AG09309 (cell line): ENCODE measurements around the gene ITPK1.

Experiments used
- DNase-seq: peaks from one replicate; pipeline ENCODE4 v3.0.0-alpha.2; 2010; ENCODE audit warnings: low read depth
- H3K4me3 ChIP-seq: 2 replicates; pipeline ENCODE4 v1.5.1; 2011; ENCODE audit warnings: mild to moderate bottlenecking, low read depth, low read length, moderate library complexity; ENCODE audit not compliant: control insufficient read depth
- TF ChIP-seq, protein P1 (sequence below): IDR thresholded peaks from 2 replicates; pipeline ENCODE4 v1.5.1; 2011; ENCODE audit warnings: mild to moderate bottlenecking, low read depth, low read length, inconsistent platforms; ENCODE audit not compliant: insufficient read depth, control insufficient read depth; ENCODE audit errors: missing control alignments

Gene ITPK1

DNA sequence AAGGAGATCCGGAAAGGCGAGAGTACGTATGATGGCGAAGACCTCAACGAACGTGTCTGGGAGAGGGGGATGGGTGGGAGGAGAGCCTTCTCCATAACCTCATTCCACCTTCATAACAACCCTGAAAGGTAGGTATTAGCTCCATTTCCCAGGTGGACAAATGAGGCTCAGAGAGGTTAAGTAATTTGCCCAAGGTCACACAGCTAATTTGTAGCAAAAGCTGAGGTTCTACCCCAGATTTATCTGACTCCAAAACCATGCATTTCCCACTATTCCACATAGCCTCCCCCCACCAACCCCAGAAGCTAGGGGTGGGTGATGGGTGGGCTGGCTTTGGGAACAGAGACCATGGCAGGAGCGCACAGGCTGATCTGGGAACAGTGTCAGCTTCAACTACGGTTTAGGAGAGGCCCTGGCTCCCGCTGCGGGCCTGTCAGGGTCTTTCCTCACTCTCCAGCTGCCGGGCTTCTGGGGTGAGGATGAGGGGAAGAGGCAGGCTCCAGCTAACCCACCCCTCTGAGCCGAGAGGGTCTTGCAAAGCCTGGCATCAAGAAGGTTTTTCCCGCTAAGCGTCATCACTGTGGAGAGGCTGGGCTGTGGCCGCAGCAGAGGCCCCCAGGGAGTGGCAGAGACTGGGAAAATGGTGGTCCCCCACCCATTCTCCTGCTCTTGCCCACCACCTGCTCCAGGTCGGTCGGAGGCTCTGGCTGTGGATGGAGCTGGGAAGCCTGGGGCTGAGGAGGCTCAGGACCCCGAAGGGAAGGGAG lies 183.9 kb downstream of the ITPK1 start:
- DNase-seq: no peak
- no peak overlapping the region for H3K4me3 ChIP-seq
- TF ChIP-seq, protein P1, sequence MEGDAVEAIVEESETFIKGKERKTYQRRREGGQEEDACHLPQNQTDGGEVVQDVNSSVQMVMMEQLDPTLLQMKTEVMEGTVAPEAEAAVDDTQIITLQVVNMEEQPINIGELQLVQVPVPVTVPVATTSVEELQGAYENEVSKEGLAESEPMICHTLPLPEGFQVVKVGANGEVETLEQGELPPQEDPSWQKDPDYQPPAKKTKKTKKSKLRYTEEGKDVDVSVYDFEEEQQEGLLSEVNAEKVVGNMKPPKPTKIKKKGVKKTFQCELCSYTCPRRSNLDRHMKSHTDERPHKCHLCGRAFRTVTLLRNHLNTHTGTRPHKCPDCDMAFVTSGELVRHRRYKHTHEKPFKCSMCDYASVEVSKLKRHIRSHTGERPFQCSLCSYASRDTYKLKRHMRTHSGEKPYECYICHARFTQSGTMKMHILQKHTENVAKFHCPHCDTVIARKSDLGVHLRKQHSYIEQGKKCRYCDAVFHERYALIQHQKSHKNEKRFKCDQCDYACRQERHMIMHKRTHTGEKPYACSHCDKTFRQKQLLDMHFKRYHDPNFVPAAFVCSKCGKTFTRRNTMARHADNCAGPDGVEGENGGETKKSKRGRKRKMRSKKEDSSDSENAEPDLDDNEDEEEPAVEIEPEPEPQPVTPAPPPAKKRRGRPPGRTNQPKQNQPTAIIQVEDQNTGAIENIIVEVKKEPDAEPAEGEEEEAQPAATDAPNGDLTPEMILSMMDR: no peak

- DNase-seq: peak; percentile 10
- H3K4me3 ChIP-seq: no peak overlapping the region
- TF ChIP-seq, protein P1: no peak
These were observed 184.8 kb downstream of the ITPK1 start for GRCh38 chr14:92930737-92931602.

GRCh38 chr14:92929689-92930608 lies 185.8 kb downstream of the ITPK1 start:
- no peak for DNase-seq
- H3K4me3 ChIP-seq: no peak overlapping the region
- TF ChIP-seq, protein P1: no peak

DNA sequence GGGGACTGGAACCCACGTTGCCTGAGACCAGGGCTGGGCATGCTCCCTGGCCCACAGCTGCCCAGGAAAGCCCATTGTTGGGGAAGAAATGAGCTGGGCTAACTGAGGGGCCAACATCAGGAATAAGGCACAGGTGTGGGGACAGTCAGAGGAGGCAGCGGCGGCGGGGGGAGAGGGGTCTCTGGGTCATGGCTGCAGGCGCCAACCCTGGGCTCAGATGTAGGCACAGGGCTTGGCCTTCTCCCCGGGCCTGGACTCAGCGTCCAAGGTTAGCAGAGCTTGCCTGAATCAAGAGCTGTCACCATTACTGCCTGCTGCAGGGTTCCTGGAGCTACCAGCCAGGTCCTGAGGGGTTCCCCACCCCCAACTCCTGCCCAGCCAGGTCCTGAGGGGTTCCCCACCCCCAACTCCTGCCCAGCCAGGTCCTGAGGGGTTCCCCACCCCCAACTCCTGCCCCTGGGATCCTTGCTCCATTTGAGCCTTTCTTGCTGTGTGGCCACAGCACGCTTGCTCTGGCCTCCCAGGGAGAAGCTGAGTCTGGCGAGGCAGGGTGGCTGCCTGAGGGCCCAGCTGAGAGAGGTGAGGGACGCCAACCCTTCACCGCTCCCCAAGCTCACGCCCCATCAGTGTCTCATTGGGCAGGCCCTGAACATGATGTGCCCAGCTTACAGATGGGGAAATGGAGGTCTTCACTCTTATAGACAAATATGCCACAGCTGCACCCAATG lies 186.6 kb downstream of the ITPK1 start:
- TF ChIP-seq, protein P1: no peak
- H3K4me3 ChIP-seq: no peak overlapping the region
- DNase-seq: no peak

DNA sequence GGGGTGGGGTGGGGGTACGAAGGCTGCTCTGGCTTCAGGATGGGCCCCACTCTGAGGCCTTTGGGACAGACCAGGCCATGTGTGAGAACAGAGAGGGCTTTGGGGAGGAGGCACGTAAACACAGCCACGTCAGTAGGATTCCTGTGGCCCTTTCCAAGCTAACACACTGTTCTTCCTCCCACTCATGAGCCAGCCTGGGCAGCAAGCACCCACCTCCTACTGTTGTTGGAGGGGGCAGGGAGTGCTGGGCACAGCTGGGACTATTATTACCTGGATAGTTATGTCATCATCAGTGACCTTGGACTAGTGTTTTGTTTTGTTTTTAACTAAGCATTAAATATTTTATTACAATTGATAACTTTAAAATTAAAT lies 187.5 kb downstream of the ITPK1 start:
- TF ChIP-seq, protein P1: no peak
- no peak for DNase-seq
- H3K4me3 ChIP-seq: no peak overlapping the region
